Thoracic aorta (tissue), 2 donors: ENCODE results near the gene VSTM2B. TPM values are rescaled to one million over a fixed set of nuclear protein-coding genes. Genes with fewer than 3 reads are reported as not detected.
"Not testable (repeated sequence)": the region's sequence is repeated elsewhere in the genome, so short reads cannot be mapped to it uniquely, and the experiment has no call there.

Experiments used
- ATAC-seq: fragments of 150-250 bp; one replicate; pipeline ENCODE4 v1.8.0; 2017; ENCODE audit warnings: low read depth; ENCODE audit not compliant: insufficient number of reproducible peaks, low FRiP score
- DNase-seq: peaks from one replicate; pipeline ENCODE4 v3.0.0-alpha.2; 2020; ENCODE audit warnings: low spot score
- H3K27ac ChIP-seq, 2 donors: fragments of 200-600 bp; sonication (generic); 1 replicate in 1 of 2; 2 replicates in 1 of 2; pipeline ENCODE4 v1.5.1; 2016; ENCODE audit warnings: mild to moderate bottlenecking in 2 of 2, moderate library complexity in 2 of 2
- H3K27me3 ChIP-seq: fragments of 200-600 bp; sonication (generic); replicated peaks from 2 replicates; pipeline ENCODE4 v1.6.0; 2016; ENCODE audit warnings: mild to moderate bottlenecking; ENCODE audit not compliant: insufficient read depth
- H3K36me3 ChIP-seq: fragments of 200-600 bp; sonication (generic); one replicate; pipeline ENCODE4 v1.5.1; 2016
- H3K4me1 ChIP-seq, 2 donors: fragments of 200-600 bp; sonication (generic); 1 replicate in 1 of 2; 2 replicates in 1 of 2; pipeline versions ENCODE4 v1.5.1 to v1.6.0; 2016; ENCODE audit warnings: low read depth in 2 of 2, mild to moderate bottlenecking in 1 of 2; ENCODE audit not compliant: control insufficient read depth in 1 of 2
- H3K4me3 ChIP-seq: fragments of 200-600 bp; sonication (generic); 2 replicates; pipeline ENCODE4 v1.5.1; 2016; ENCODE audit warnings: mild to moderate bottlenecking
- H3K9me3 ChIP-seq: fragments of 200-600 bp; sonication (generic); 2 replicates; pipeline ENCODE4 v1.5.1; 2016
- total RNA-seq, 2 donors: library from RNA; depleted of rRNA; stranded (reverse); fragments of >200 nt; gene quantifications; one replicate each; pipeline versions ENCODE4 v1.1.0 to v1.2.3, GENCODE V29; 2016
- TF ChIP-seq, protein P1 (sequence below): fragments of 200-600 bp; sonication (generic); IDR thresholded peaks from one replicate; pipeline ENCODE4 v1.5.1; 2019; ENCODE audit warnings: antibody characterized with exemption

VSTM2B gene
- total RNA-seq, 2 donors from 2014 or later = not detected

DNA sequence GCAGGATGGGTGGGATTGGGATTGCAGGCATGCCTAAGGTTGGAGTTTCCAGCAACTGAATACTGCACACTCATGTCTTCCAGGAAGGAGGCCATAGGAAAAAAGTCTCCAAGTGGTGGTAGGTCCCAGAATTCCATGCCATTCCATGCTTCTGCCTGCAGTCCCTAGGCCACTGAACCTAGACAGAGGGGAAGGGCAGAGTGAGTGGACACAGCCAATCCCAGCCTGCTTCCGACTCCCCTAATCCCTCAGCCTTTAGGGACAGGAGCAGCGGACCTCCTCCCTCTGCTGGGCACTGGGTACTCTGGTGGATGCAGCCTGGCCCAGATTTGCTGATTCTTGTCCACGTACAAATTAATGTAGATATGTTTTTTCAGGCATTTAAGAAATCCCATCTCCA lies 17.0 kb downstream of the VSTM2B start:
- no peaks in the 10 kb centered on the region for H3K27me3 ChIP-seq
- DNase-seq (no peak), ATAC-seq (no peak)
- H3K27ac ChIP-seq = no peak overlapping the region
- H3K36me3 ChIP-seq = no peaks in the 10 kb centered on the region
- no peak overlapping the region for H3K4me3 ChIP-seq
- no peaks in the 10 kb centered on the region for H3K9me3 ChIP-seq
- TF ChIP-seq, protein P1, sequence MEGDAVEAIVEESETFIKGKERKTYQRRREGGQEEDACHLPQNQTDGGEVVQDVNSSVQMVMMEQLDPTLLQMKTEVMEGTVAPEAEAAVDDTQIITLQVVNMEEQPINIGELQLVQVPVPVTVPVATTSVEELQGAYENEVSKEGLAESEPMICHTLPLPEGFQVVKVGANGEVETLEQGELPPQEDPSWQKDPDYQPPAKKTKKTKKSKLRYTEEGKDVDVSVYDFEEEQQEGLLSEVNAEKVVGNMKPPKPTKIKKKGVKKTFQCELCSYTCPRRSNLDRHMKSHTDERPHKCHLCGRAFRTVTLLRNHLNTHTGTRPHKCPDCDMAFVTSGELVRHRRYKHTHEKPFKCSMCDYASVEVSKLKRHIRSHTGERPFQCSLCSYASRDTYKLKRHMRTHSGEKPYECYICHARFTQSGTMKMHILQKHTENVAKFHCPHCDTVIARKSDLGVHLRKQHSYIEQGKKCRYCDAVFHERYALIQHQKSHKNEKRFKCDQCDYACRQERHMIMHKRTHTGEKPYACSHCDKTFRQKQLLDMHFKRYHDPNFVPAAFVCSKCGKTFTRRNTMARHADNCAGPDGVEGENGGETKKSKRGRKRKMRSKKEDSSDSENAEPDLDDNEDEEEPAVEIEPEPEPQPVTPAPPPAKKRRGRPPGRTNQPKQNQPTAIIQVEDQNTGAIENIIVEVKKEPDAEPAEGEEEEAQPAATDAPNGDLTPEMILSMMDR = no peak
- no peaks in the 10 kb centered on the region for H3K4me1 ChIP-seq

DNA sequence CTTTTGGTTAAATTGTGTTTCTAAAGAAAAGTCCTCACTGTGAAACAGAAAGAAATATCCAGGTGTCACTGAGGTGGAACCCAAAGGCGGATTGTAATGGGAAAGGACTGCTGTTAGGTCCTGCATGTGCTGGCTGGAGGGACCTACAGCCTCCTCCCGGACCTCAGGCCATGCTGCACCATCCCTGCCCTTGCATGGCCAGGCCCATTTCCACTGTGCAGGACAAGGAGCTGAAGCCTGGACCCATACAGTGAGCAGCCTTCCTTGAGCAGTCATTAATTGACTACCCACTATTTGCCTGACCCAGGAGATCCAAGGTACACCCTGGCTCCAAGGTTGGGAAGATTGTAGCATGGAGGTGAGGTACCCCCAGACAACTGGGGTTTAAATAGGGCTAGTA lies 17.6 kb downstream of the VSTM2B start:
- H3K9me3 ChIP-seq = no peaks in the 10 kb centered on the region
- no peaks in the 10 kb centered on the region for H3K27me3 ChIP-seq
- no peak for ATAC-seq
- no peak overlapping the region for H3K4me3 ChIP-seq
- DNase-seq = no peak
- H3K4me1 ChIP-seq = no peaks in the 10 kb centered on the region
- no peaks in the 10 kb centered on the region for H3K36me3 ChIP-seq
- no peak overlapping the region for H3K27ac ChIP-seq
- TF ChIP-seq, protein P1 = no peak

DNA sequence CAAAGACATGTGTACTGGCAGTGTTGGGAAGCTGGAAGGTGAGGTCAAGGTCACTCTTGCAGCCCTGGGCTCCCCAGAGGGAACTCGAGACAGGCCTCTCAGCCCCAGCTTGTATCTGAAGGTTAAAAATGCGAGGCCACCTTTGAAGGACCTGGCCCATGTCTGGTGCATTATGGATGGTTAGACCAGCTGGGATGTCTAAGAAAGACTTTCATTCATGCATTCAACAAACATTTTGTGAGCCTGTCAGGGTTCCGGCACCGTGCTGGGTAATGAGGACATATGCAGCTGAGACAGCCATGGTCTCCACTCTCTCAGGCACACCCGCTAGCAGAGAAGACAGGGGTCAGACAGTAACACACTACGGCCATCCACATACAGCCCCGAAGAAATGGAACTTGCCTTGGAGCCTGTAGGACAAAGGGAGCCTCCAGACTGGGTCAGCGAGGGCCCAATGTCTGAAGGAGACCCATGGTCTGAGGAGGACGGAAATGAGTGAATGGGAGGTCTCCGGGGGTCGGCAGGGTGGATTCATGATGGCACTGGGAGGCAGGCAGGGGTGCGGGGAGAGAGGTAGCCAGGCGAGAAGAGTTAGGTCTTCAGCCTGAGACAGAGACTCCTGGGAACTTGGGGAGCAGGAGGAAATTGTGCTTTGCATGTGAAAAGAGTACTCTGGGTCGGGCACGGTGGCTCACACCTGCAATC lies 19.0 kb downstream of the VSTM2B start:
- H3K27me3 ChIP-seq = no peaks in the 10 kb centered on the region
- no peaks in the 10 kb centered on the region for H3K36me3 ChIP-seq
- no peak overlapping the region for H3K27ac ChIP-seq
- H3K9me3 ChIP-seq = no peaks in the 10 kb centered on the region
- TF ChIP-seq, protein P1 = no peak
- ATAC-seq (no peak), DNase-seq (no peak)
- H3K4me3 ChIP-seq = no peak overlapping the region
- H3K4me1 ChIP-seq = no peaks in the 10 kb centered on the region

DNA sequence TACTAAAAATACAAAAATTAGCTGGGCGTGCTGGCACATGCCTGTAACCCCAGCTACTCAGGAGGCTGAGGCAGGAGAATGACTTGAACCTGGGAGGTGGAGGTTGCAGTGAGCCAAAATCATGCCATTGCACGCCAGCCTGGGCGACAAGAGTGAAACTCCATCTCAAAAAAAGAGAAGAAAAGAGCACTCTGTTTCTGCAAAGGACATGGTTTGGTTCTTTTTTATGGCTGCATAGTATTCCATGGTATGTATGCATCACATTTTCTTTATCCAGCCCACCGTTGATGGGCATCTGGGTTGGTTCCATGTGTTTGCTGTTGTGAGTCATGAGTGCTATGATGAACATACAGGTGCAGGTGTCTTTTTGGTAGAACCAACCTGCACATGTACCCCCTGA lies 19.7 kb downstream of the VSTM2B start:
- H3K27ac ChIP-seq, H3K4me1 ChIP-seq, ATAC-seq, H3K27me3 ChIP-seq, H3K9me3 ChIP-seq, DNase-seq, H3K4me3 ChIP-seq, H3K36me3 ChIP-seq: not testable (repeated sequence)

DNA sequence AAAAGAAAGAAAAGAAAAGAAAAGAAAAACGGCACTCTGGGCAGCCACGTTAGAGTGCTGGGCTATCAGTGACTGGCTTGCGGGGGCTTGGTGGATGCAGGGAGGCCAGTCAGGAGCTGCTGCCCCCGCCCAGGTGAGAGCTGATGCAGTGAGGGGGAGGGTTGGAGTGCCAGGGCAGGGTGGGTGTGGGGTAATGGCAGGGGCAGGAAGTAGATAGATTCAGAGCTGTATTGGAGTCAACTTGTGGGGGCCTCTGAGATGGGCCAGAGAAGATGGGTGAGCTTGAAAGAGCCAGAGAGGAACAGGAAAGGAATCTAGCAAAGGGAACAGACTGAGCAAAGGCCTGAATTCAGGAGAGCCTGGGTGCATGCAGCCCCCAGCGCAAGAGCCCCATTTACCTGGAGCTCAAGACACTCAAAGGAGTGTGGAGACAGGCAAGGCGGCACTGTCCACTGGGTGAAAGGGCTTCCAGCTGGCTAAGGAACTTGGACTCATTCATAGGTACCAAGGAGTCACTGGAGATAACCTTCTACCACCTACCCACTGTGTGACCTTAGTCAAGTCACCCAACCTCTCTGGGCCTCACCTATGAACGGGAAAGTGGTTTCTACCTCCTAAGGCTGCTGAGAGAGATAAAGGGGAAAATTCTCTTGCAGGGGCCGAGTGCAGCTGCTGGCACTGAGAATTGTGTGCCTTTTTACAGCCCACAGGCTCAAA lies 20.2 kb downstream of the VSTM2B start:
- no peak for ATAC-seq
- H3K36me3 ChIP-seq = no peaks in the 10 kb centered on the region
- no peaks in the 10 kb centered on the region for H3K27me3 ChIP-seq
- H3K4me3 ChIP-seq = no peak overlapping the region
- TF ChIP-seq, protein P1 = no peak
- no peak for DNase-seq
- no peak overlapping the region for H3K27ac ChIP-seq
- no peaks in the 10 kb centered on the region for H3K9me3 ChIP-seq
- no peaks in the 10 kb centered on the region for H3K4me1 ChIP-seq
